GM18505 (cell line): Measurements from ENCODE around the gene UBR3.
"Not testable (repeated sequence)": the region's sequence is repeated elsewhere in the genome, so short reads cannot be mapped to it uniquely, and the experiment has no call there.

Source experiments
- ATAC-seq: cut with Tn5 transposase; IDR thresholded peaks from one replicate; pipeline ENCODE4 v1.9.1; 2021; ENCODE audit not compliant: unreplicated experiment
- POLR2A ChIP-seq: IDR thresholded peaks from 4 replicates; pipeline ENCODE4 v1.6.1; 2011; ENCODE audit warnings: borderline replicate concordance; ENCODE audit not compliant: insufficient read depth, insufficient read length; ENCODE audit errors: extremely low read depth

Gene UBR3

DNA sequence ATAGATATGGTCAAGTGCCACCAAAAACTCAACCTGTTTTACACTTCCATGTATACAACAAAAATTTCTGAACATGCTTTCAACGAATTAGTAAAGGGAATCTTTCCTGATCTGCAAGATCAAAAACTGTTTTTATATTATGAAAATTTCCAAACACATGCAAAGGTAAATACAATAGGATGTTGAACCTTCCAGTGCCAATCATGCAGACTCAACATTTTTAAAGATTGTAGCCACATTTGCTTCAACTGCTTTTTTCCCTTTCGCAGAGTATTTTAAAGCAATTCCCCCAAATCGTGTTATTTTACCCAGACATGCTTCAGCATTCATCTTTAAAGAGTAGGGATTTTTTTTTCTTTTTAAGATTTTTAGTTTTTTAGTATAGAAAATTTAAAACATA is 40.3 kb downstream of the UBR3 start:
- no peak for TF ChIP-seq POLR2A
- ATAC-seq = no peak

DNA sequence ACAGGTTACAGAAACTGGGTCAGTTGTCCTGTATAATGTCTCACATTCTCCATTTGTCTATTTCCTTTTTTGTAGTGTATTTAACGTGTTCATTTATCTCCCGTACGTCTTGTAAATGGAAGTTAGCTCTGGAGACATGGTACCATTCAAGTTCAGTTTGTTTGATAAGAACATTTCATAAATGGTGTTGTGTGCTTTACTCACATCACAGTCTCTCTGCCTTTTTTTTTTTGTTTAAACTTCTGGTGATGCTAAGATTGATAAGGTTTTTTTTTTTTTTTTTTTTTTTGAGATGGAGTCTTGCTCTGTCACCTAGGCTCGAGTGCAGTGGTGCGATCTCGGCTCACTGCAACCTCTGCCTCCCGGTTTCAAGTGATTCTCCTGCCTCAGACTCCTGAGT is 41.7 kb downstream of the UBR3 start:
- ATAC-seq = no peak
- no peak for TF ChIP-seq POLR2A

GRCh38 chr2:169871369-169871768 is 44.1 kb downstream of the UBR3 start:
- ATAC-seq = not testable (repeated sequence)

GRCh38 chr2:169871994-169872393 is 44.7 kb downstream of the UBR3 start:
- no peak for TF ChIP-seq POLR2A
- no peak for ATAC-seq

GRCh38 chr2:169877398-169877797 is 50.1 kb downstream of the UBR3 start:
- no peak for ATAC-seq
- TF ChIP-seq POLR2A = no peak

GRCh38 chr2:169887120-169887519 is 59.9 kb downstream of the UBR3 start:
- no peak for TF ChIP-seq POLR2A
- no peak for ATAC-seq

- no peak for ATAC-seq
- TF ChIP-seq POLR2A = no peak
Observed at GRCh38 chr2:169891593-169892298, 64.5 kb downstream of the UBR3 start.

- no peak for ATAC-seq
Observed at GRCh38 chr2:169892951-169893350, 65.7 kb downstream of the UBR3 start.

DNA sequence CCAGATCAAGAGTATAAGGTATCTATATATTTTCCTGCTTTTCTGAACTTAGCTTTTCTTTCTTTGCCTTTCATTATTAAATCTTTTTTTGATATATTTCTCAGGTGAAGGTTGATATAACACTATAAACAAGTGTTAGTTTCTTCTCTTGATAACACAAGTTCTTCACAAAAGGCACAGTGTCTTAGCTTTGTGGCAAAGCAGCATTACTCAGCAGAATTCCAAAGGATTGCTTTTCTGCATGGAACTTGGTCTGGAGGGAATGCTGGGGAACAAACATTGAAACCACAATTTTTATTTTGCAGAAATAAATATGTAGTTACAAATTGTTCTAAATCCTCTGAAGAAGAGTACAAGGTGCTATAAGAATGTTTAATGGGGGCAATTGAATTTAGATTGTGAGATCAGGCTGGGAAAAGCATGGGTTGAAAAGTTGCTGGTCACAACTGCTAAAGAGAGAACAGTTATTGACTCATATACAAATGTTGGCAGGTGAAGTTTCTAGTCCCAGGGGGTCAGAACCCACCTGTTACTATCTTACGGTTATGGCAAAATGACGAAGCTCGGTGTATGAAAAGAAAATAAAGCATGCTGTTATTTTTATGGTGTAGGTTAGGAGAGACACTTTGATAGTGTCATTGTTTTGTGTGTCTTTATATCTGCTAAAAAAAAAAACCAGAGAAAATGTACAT is 68.2 kb downstream of the UBR3 start:
- TF ChIP-seq POLR2A = no peak
- ATAC-seq = no peak

More at GRCh38 chr2:169892951-169893350, 65.7 kb downstream of the UBR3 start:
- TF ChIP-seq POLR2A = no peak

DNA sequence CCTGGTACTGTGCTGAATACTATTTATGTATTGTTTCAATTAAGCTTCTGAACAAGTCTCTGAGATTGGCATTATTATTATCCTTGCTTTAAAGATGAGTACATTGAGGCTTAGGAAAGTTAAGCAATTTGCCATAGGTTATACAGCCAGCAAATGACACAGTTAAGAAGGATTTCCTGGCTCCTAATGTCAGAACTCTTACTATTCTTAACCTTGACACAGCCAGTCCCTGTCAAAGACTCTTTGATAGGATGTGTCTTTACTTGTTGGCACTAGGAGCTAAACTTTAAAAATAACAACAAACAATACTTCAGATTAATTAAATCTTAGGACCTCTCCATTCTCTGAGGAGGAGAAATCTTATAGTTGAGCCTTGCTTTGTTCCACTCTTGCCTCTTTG is 70.6 kb downstream of the UBR3 start:
- ATAC-seq = no peak
- TF ChIP-seq POLR2A = no peak

DNA sequence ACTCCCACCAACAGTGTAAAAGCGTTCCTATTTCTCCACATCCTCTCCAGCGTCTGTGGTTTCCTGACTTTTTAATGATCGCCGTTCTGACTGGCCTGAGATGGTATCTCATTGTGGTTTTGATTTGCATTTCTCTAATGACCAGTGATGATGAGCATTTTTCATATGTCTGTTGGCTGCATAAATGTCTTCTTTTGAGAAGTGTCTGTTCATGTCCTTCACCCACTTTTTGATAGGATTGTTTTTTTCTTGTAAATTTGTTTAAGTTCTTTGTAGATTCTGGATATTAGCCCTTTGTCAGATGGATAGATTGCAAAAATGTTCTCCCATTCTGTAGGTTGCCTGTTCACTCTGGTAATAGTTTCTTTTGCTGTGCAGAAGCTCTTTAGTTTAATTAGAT is 72.8 kb downstream of the UBR3 start:
- not testable (repeated sequence) for ATAC-seq

DNA sequence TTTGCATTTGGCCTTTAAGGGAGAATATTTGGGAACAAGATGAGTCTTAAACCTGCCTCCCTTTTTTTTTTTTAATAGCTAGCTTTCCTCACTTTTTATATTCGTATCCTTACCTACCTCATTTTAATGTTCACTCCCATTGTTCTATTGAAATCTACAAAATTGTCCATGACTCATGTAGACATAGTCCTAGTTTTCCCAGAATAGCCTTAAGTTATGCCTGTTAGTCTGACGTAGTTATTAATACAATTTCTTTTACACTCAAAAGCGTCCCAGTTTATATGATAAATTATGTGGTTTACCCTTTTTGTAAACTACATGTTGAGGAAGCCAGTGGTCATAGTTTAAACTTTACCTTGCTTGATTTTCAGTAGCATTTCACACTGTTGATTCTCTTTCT is 73.4 kb downstream of the UBR3 start:
- no peak for ATAC-seq
- no peak for TF ChIP-seq POLR2A

GRCh38 chr2:169906731-169907130 is 79.5 kb downstream of the UBR3 start:
- ATAC-seq = no peak
- no peak for TF ChIP-seq POLR2A

DNA sequence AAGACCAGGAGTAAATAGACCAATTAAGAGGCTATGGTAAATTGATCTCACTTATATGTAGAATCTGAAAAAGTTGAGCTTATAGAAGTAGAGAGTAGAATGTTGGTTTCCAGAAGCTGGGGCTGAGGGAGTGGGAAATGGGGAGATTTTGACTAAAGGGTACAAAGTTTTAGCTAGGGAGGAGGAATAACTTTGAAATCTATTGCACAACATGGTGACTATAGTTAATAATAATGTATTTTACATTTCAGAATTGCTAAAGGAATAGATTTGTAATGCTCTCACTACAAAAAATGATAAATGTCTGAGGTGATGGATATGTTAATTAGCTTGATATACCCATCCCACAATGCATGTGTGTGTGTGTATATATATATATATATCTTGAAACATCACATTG is 82.1 kb downstream of the UBR3 start:
- TF ChIP-seq POLR2A = no peak
- ATAC-seq = no peak

DNA sequence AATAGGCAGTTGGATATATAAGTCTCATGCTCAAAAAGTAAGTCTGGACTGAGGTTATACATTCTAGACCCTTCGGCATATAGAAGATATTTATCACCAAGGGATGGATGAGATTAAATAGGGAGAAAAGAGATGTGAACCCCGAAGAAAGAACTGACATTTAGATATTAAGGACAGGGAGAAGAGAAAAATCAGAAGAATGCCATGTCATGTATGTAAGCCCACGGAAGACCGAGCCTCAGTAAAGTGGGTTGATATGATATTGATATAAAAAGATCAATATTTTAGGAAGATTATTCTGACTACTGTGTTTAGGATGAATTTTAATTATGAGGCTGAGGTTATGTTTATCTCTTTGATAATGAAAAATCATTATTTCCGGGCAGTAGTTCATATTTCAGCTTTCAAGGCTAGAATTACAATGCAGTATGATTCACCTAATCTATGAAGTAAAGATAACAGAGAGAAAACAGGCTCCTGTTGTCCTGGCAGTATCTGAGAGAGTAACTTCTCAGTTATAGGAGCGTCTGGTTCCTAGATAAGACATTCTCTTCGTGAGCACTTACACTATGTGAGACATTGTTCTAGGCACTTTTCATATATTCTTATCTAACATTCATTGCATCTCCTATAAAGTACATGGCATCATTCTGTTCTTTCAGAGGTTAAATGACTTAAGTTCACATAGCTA is 83.0 kb downstream of the UBR3 start:
- no peak for TF ChIP-seq POLR2A
- no peak for ATAC-seq

DNA sequence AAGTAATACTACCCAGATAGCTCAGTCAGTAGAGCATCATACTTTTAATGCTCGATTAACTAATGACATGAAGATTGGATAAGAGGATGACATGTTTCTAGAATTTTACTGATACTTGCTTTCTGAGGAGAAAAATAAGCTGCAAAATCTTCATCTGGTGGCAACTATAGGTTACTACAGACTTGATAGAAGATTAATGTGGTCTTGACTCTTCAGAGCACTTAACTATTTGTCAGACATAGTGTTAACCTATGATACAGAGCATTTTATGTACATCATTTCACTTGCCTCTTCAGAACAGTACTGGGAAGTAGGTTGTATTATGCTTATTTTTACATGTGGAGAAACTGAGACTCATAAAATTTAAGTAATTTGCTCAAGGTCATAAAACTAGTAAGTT is 83.9 kb downstream of the UBR3 start:
- no peak for TF ChIP-seq POLR2A
- no peak for ATAC-seq
